Activated T-helper 2 cell treated with anti-CD3 and anti-CD28 coated beads, Interferon-gamma antibody, Interleukin-2, Interleukin-4, amounts not matched to agents 10 μg/mL and 5 μg/mL and 100 μg/mL, durations not matched to agents 14 hours and 24 hours and 36 hours (primary cell): Measurements from ENCODE around the gene PSME1. TPM values are rescaled to one million over a fixed set of nuclear protein-coding genes. Genes with fewer than 3 reads are reported as not detected.
A peak's percentile ranks its signal among the peaks of the same experiment; 100 is the strongest.

Source experiments
- DNase-seq: peaks from one replicate; pipeline ENCODE4 v3.0.0; 2021; ENCODE audit warnings: low spot score
- H3K27ac Mint-ChIP-seq: one replicate; pipeline ENCODE4 v1.8.0; 2021; ENCODE audit warnings: mixed read lengths
- H3K27me3 Mint-ChIP-seq: one replicate; pipeline ENCODE4 v1.8.0; 2021; ENCODE audit warnings: low read depth, mixed read lengths
- H3K36me3 Mint-ChIP-seq: one replicate; pipeline ENCODE4 v1.8.0; 2021; ENCODE audit warnings: low read depth, mixed read lengths
- H3K4me1 Mint-ChIP-seq: one replicate; pipeline ENCODE4 v1.8.0; 2021; ENCODE audit warnings: low read depth, mixed read lengths
- H3K4me3 Mint-ChIP-seq: one replicate; pipeline ENCODE4 v1.8.0; 2021; ENCODE audit warnings: low read depth, mild to moderate bottlenecking, moderate library complexity, mixed read lengths
- H3K9me3 Mint-ChIP-seq: one replicate; pipeline ENCODE4 v1.8.0; 2021; ENCODE audit warnings: mixed read lengths
- intact Hi-C: fragments of 100-400 bp; cut with micrococcal nuclease; formaldehyde crosslinking; loops from one replicate; pipeline ENCODE4 v1.15.1; 2023
- total RNA-seq: library from RNA; stranded (reverse); gene quantifications from 2 replicates; pipeline ENCODE4 v1.2.3, GENCODE V29; 2022

PSME1 gene
- total RNA-seq, 1 donor from 2014 or later: 342 TPM

DNA sequence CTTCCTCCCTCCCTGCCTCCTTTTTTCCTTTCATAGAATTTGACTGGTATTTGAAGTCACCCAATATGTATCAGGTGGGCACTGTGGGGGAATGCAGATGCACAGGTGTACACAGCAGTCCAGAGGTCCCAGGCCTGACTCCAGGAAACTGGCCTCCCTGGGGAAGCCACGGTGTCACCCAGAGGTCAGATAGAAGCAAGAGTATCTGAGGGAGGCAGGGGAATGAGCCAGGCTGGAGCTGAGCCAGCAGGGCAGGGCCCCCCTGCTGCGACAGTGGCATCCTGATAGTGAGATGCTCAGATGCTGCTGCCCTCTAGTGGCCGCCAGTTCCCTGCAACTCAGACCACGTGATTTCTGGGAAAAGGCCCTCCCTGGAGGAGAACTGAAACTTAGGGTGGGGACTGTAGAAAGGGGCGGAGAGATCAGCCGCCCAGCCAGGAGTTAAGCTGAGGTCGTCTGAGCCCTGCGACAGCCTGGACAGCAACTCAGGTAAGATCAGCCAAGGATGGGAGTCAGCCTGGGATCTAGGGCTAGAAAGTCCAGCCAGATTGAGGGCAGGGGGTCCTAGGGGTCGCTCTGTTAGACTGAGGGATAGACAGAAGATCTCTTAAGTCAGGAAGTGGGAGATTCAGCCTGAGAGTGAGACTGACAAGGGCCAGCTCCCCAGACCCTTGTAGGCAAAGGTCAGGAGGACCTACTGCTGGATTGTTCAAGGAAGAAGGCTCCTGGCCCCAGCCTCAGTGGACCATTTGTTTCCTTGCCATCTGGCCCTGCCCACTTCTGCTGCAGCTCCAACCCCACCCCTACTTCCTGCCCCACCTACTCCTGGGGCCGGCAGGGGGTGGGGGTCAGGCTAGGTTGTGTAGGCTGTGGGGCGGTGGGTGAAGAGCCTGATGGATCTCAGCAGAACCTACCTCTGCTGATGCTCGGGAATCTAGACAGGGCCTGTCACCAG, 25.1 kb downstream of the PSME1 start, which contains the start of gene IRF9:
Gene IRF9, plus strand, starts transcription at position 416 of the 955 bp plus-strand sequence. CDS start 880 bp downstream, outside the sequence.
- Mint-ChIP-seq H3K27me3 (no peaks in the 10 kb centered on the region), H3K4me1 (peaks cover 38% of the 10 kb centered on the region), H3K36me3 (peaks cover 87% of the 10 kb centered on the region), H3K4me3 (peak within 1 kb of the TSS; percentile 95), H3K27ac (peak within 1 kb of the TSS; percentile 97), H3K9me3 (no peaks in the 10 kb centered on the region)
- peak; percentile 97 for DNase-seq
- intact Hi-C loops: loop anchor here (1.0 to 5.0 kb wide), 7 partner anchors 14 to 146 kb away; partner anchors contain the start of genes DCAF11, EMC9, IPO4 and NRL

DNA sequence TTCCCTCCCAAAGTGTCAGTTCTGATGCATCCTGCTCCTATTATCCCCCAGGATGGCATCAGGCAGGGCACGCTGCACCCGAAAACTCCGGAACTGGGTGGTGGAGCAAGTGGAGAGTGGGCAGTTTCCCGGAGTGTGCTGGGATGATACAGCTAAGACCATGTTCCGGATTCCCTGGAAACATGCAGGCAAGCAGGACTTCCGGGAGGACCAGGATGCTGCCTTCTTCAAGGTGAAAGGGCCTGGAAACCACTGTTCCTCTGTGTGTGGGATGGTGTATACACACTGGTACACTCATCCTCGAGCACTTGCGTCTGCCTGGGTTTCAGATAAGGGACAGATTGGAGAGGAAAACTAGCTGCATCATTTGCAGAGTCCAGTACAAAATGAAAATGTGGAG, 26.1 kb downstream of the PSME1 start:
- H3K36me3 Mint-ChIP-seq: peaks cover 91% of the 10 kb centered on the region
- intact Hi-C loops: loop anchor here (5.0 kb wide), 1 partner anchor 105 kb away; no protein-coding TSS in a partner anchor

DNA sequence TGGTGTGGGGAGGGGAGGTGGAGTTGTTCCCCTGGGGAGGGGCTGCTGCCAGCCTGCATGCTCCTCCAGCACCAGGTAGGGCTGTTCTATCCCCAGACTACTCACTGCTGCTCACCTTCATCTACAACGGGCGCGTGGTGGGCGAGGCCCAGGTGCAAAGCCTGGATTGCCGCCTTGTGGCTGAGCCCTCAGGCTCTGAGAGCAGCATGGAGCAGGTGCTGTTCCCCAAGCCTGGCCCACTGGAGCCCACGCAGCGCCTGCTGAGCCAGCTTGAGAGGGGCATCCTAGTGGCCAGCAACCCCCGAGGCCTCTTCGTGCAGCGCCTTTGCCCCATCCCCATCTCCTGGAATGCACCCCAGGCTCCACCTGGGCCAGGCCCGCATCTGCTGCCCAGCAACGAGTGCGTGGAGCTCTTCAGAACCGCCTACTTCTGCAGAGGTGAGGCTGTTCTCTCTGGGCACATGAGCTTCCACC, 28.6 kb downstream of the PSME1 start:
- Mint-ChIP-seq H3K9me3 (no peaks in the 10 kb centered on the region), H3K4me3 (no peak overlapping the region), H3K27ac (peak overlapping the region; percentile 59), H3K27me3 (no peaks in the 10 kb centered on the region), H3K4me1 (peaks cover 50% of the 10 kb centered on the region), H3K36me3 (peaks cover 92% of the 10 kb centered on the region)
- intact Hi-C loops: loop anchor here (5.0 kb wide), 1 partner anchor 107 kb away; no protein-coding TSS in a partner anchor
- DNase-seq: no peak

More for the DNA sequence above, 26.1 kb downstream of the PSME1 start:
- Mint-ChIP-seq H3K4me3 (peak overlapping the region; percentile 95), H3K4me1 (peaks cover 42% of the 10 kb centered on the region), H3K27me3 (no peaks in the 10 kb centered on the region), H3K9me3 (no peaks in the 10 kb centered on the region), H3K27ac (peak overlapping the region; percentile 97)
- DNase-seq: no peak

DNA sequence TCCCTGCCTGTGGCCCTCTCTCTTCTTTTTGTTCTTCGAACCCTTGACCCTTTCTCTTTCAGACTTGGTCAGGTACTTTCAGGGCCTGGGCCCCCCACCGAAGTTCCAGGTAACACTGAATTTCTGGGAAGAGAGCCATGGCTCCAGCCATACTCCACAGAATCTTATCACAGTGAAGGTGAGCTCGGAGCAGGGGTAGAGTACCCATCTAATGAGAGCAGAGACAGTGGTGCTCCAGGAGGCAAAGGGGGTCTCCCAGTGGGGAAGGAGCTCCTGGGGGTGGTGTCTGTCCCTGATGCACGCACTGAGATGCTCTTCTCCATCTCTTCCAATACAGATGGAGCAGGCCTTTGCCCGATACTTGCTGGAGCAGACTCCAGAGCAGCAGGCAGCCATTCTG, 29.8 kb downstream of the PSME1 start:
- H3K9me3 Mint-ChIP-seq: no peaks in the 10 kb centered on the region
- intact Hi-C loops: no loop called here
- no peaks in the 10 kb centered on the region for H3K27me3 Mint-ChIP-seq
- no peak for DNase-seq
- H3K4me1 Mint-ChIP-seq: peaks cover 42% of the 10 kb centered on the region
- peaks cover 89% of the 10 kb centered on the region for H3K36me3 Mint-ChIP-seq
- no peak overlapping the region for H3K4me3 Mint-ChIP-seq
- H3K27ac Mint-ChIP-seq: no peak overlapping the region

DNA sequence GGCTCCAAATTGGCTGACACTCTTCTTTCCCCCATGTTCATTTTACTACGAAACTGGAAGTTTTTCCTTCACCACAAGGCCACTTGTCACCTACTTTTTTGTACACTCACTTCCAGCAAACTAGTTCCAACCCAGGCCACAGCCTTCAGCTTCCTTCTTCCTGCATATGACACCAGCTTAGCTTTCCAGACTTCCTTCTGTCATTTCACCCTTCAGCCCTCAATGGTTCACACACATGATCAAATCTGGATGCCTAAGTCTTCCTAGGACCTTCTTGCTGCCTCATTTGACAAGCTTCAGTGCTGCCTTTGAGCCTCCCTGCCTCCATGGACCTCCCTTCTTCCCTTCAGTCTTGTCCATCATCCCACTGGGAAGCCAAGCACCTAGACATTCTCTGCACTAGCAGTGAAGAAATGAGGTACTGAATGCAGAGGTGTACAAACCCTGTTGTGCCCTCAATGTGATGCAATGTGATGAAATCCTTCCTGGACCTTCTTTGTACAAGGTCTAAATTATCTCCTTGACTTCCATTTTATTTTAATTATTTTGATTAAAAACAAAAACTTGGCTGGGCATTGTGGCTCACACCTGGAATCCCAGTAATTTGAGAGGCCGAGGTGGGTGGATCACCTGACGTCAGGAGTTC, 31.6 kb downstream of the PSME1 start:
- no peak for DNase-seq
- intact Hi-C loops: no loop called here

DNA sequence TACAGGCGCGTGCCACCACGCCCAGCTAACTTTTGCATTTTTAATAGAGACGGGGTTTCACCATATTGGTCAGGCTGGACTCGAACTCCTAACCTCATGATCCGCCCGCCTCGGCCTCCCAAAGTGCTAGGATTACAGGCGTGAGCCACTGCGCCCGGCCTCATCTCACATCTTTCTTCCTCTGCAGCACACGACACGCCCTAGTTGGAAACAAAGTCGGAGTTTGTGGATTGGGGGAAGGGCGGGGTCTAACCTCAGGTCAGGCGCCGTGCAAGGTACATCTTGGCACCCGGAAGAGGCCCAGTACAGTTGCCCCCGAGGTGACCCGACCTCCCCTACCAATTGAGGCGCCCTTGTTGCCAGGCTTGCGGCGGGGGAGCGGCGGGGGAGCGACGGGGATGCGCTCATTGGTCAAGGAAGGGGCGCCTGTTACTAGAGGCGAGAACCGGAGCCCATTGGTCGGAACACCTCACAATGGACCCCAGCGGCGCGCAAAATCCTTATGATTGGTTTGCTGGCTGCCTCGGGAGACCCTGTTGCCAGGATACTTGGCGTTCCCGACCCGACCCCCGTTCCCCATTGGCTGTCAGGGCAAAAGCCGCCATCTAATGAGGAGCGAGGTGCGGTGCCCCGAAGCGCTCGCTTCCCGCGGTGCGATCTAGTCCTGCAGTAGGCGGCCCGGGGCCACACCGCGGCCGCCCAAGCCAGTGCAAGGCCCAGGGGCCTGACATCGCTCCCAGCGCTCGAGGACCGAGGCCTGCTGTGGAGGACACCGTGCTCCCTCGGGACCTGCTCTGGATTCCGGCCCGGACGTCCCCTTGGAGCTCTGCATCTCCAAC, 35.6 kb downstream of the PSME1 start, which contains the start of gene REC8:
Gene REC8, plus strand, starts transcription at position 659 of the 839 bp plus-strand sequence. CDS start 473 bp downstream, outside the sequence.
- Mint-ChIP-seq H3K9me3 (no peaks in the 10 kb centered on the region), H3K36me3 (peaks cover 70% of the 10 kb centered on the region), H3K4me1 (peaks cover 27% of the 10 kb centered on the region), H3K27me3 (no peaks in the 10 kb centered on the region), H3K27ac (peak within 1 kb of the TSS; percentile 58), H3K4me3 (peak within 1 kb of the TSS; percentile 69)
- peak; percentile 41 for DNase-seq
- intact Hi-C loops: no loop called here

More for the DNA sequence above, 31.6 kb downstream of the PSME1 start:
- Mint-ChIP-seq H3K27me3 (no peaks in the 10 kb centered on the region), H3K9me3 (no peaks in the 10 kb centered on the region), H3K27ac (peak overlapping the region; percentile 74), H3K4me3 (no peak overlapping the region), H3K36me3 (peaks cover 86% of the 10 kb centered on the region), H3K4me1 (peaks cover 40% of the 10 kb centered on the region)

DNA sequence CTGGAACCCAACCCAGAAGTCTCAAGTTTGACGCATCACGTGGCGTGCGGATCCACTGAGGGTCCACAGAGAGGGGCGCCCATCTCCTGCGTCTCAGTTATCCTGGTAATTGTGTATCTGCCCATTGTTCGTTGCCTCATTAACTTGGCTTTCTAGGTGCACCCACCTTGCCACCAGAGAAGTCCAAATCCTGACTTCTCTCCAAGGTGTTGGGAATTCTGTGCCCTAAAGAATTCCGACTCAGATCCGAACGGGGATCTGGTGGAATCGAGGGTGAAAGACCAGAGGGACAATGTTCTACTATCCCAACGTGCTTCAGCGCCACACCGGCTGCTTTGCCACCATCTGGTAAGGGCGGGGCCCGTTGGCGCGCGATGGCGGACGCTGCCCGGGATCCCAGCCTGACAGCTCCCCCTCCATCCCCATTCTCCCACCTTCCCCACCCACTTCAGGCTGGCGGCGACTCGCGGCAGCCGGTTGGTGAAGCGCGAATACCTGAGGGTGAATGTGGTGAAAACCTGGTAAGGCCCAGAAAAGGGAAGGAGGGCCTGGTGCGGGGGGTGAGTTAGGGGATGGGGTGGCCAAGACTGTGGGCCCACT, 36.4 kb downstream of the PSME1 start:
- H3K27ac Mint-ChIP-seq: no peak overlapping the region
- intact Hi-C loops: no loop called here
- peaks cover 24% of the 10 kb centered on the region for H3K4me1 Mint-ChIP-seq
- H3K36me3 Mint-ChIP-seq: peaks cover 70% of the 10 kb centered on the region
- H3K4me3 Mint-ChIP-seq: peak overlapping the region; percentile 60
- no peaks in the 10 kb centered on the region for H3K9me3 Mint-ChIP-seq
- no peaks in the 10 kb centered on the region for H3K27me3 Mint-ChIP-seq
- DNase-seq: no peak

DNA sequence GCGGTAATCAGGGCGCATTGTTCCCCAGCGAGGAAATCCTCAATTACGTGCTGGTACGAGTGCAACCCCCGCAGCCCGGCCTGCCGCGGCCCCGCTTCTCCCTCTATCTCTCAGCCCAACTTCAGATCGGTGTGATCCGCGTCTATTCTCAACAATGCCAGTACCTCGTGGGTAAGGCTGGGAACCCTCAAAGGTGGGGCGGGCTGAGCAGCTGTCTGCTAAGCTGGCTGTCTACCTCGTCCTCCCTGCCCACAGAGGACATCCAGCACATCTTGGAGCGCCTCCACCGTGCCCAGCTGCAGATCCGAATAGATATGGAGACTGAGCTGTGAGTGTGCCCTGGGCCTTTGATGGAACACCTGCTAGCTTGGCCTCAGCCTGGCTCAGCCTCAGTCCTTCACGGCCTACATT, 36.9 kb downstream of the PSME1 start:
- no peaks in the 10 kb centered on the region for H3K9me3 Mint-ChIP-seq
- peaks cover 21% of the 10 kb centered on the region for H3K4me1 Mint-ChIP-seq
- H3K27me3 Mint-ChIP-seq: no peaks in the 10 kb centered on the region
- H3K4me3 Mint-ChIP-seq: no peak overlapping the region
- H3K27ac Mint-ChIP-seq: no peak overlapping the region
- no peak for DNase-seq
- intact Hi-C loops: no loop called here
- H3K36me3 Mint-ChIP-seq: peaks cover 69% of the 10 kb centered on the region

DNA sequence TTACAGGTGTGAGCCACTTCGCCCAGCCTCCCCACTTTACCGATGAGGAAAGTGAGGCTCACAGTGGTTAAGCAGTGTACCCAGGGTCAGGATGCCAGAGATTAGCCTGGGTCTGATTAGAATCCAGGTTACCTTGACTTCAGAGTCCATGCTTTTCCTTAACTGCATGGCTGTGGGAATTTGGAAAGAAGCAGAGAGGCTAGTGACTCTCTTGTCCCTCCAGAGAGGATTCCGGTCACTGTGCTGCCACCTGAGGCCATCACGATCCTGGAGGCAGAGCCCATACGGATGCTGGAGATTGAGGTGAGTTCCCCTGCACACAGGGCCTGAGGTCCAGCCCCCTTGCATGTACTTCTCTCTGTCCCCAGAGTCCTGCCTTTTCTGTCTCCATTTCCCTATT, 40.6 kb downstream of the PSME1 start:
- Mint-ChIP-seq H3K4me1 (peaks cover 7% of the 10 kb centered on the region), H3K9me3 (no peaks in the 10 kb centered on the region), H3K27ac (no peak overlapping the region), H3K4me3 (no peak overlapping the region), H3K27me3 (no peaks in the 10 kb centered on the region), H3K36me3 (peaks cover 67% of the 10 kb centered on the region)
- intact Hi-C loops: no loop called here
- no peak for DNase-seq

DNA sequence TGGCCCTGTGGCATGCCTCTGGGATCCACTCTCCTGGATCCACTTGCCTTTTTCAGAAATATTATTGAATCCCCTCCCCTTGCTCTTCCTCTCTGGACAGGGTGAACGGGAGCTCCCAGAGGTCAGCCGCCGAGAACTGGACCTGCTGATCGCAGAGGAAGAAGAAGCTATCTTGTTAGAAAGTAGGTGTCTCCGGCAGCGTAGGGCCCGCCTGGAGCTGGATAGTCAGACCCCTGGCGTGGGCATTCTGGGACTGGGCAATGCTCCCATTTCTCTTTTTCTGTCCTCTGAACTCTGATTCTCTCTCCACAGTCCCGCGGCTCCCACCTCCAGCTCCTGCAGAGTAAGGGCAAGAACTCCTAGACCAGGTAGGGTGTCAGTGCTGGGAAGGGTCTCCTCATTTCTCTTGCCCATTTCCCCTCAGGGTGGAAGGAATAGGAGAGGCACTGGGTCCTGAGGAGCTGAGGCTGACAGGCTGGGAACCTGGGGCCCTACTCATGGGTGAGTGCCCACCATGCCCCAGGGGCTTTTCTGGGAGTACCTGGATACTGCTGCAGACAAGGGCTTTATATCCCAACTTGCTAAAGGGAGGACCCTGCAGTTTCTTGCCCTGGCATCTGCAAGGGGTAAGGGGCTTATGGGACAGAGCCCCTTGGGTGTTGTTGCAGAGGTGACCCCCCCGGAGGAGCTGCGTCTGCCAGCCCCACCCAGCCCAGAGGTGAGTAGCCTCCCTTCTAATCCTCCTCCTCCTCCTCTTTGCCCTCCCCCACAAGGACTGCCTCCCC, 41.2 kb downstream of the PSME1 start:
- intact Hi-C loops: no loop called here
- no peak overlapping the region for H3K4me3 Mint-ChIP-seq
- H3K27me3 Mint-ChIP-seq: no peaks in the 10 kb centered on the region
- peaks cover 70% of the 10 kb centered on the region for H3K36me3 Mint-ChIP-seq
- H3K4me1 Mint-ChIP-seq: peaks cover 6% of the 10 kb centered on the region
- no peaks in the 10 kb centered on the region for H3K9me3 Mint-ChIP-seq
- no peak overlapping the region for H3K27ac Mint-ChIP-seq
- DNase-seq: no peak

DNA sequence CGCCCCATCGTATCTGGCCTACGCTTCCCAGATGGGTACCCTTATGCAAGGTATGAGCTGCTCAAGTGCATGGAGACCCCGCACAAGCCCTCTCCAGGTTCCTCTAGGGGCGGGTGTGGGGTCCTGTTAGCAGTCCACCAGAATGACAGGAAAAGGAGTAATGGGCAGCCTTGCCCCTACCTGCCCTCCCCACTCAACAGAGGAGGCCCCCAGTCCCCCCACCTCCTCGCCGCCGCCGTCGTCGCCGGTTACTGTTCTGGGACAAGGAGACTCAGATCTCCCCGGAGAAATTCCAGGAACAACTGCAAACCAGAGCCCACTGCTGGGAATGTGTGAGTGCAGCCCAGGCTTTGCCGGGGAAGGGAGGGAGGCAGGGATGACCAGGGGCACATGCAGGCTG, 41.9 kb downstream of the PSME1 start:
- intact Hi-C loops: no loop called here
- H3K27me3 Mint-ChIP-seq: no peaks in the 10 kb centered on the region
- DNase-seq: no peak
- no peak overlapping the region for H3K27ac Mint-ChIP-seq
- peaks cover 73% of the 10 kb centered on the region for H3K36me3 Mint-ChIP-seq
- H3K4me3 Mint-ChIP-seq: no peak overlapping the region
- H3K4me1 Mint-ChIP-seq: peaks cover 6% of the 10 kb centered on the region
- no peaks in the 10 kb centered on the region for H3K9me3 Mint-ChIP-seq
